Epithelial cell of proximal tubule (primary cell): Measurements from ENCODE around the gene TMEM154. TPM values are rescaled to one million over a fixed set of nuclear protein-coding genes. Genes with fewer than 3 reads are reported as not detected.

Source experiments
- DNase-seq: peaks from one replicate; pipeline ENCODE4 v3.0.0-alpha.2; 2011; ENCODE audit warnings: low read depth
- H3K4me3 ChIP-seq: 2 replicates; pipeline ENCODE4 v1.5.1; 2011; ENCODE audit warnings: low read depth, mild to moderate bottlenecking, low read length
- CTCF ChIP-seq: conservative IDR thresholded peaks from 2 replicates; pipeline ENCODE4 v1.5.1; 2012; ENCODE audit warnings: low read depth, mild to moderate bottlenecking, low read length
- total RNA-seq: library from RNA; depleted of rRNA; stranded (reverse); fragments of >200 nt; gene quantifications from 2 replicates; pipeline ENCODE4 v1.2.3, GENCODE V29; 2015

Gene TMEM154
- total RNA-seq, 1 donor from 2014 or later = 11.8 TPM

DNA sequence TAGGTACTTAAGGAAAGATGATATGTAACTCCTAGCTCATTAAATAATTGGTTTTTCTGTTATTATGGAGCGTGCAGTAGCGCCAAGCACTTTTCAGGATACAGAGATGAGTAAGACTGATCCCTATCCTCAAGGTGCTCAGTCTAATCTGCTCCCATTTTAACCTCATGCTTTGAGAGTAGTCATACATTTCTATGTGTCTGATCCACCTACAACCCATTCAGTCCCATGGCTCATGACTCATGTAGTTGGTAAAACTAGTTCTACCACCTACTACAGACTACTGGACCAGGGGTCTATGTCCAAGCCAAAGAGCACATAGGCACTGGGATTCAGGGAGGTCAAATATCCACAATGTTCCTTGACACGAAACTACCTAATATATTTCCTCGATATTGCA, 60.8 kb downstream of the TMEM154 start:
- no peak for TF ChIP-seq CTCF
- DNase-seq = no peak
- no peak overlapping the region for H3K4me3 ChIP-seq

DNA sequence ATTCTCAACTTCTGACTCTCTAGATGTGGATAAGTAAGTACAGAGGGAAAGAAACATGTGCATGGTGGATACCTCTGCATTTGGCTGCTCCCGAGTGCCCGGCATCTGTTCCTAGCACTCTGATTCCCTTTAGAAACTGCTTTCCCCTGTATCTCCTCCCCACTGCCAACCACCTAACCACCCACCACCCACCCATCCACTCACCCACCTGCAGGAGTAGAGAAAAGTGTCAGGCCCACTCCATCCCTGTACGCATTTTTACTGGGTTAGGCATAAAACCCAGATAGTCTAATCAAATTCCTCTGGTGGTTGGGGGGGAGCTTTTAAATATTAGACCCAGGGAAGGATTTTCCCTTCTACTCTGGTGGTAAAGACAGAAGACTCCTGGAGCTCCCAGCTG, 63.0 kb downstream of the TMEM154 start:
- no peak for TF ChIP-seq CTCF
- DNase-seq = no peak
- H3K4me3 ChIP-seq = no peak overlapping the region

- DNase-seq = no peak
- no peak for TF ChIP-seq CTCF
- H3K4me3 ChIP-seq = no peak overlapping the region
Observed at GRCh38 chr4:152613841-152614721, 65.7 kb downstream of the TMEM154 start.

- DNase-seq = no peak
- TF ChIP-seq CTCF = no peak
- H3K4me3 ChIP-seq = no peak overlapping the region
Observed at GRCh38 chr4:152613351-152613750, 66.4 kb downstream of the TMEM154 start.

DNA sequence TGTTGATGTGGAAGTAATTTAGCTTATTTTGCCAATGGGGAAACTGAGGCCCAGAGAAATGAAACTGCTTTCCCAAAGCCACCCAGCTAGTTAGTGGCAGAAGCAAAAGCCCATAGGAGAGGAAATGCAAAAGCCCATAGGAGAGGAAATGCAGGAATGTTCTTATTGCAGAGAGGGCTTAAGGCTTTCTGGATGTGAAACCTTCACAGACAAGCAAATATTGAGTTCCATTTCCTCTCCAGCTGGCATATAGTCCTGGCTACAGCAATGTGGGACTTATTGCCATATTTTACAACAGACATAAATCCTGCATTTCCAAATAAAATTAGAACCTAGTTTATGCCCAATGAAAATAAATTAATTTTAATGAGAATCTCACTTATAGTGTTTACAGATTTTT, 69.7 kb downstream of the TMEM154 start:
- H3K4me3 ChIP-seq = no peak overlapping the region
- no peak for DNase-seq

DNA sequence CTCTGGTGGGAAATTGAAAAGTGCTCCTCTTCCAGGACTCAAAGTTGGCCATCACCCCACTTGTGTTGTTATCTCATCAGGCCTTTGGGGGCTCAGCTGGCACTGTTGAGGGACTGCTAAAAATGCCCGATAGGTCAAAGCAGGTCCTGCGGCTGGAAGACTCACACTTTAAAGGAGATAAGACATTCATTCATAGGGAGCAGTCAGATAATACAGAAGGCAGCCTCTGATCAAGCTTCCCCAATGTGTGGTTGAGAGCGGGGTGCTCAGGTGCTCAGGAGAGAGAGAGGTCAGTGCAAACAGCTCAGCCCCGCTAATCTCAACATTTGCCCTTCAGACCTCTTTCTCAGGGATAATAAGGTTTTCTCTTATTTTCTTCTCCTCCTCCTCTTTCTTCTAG, 70.3 kb downstream of the TMEM154 start:
- no peak overlapping the region for H3K4me3 ChIP-seq
- no peak for TF ChIP-seq CTCF
- DNase-seq = no peak

More for the DNA sequence above, 69.7 kb downstream of the TMEM154 start:
- no peak for TF ChIP-seq CTCF

DNA sequence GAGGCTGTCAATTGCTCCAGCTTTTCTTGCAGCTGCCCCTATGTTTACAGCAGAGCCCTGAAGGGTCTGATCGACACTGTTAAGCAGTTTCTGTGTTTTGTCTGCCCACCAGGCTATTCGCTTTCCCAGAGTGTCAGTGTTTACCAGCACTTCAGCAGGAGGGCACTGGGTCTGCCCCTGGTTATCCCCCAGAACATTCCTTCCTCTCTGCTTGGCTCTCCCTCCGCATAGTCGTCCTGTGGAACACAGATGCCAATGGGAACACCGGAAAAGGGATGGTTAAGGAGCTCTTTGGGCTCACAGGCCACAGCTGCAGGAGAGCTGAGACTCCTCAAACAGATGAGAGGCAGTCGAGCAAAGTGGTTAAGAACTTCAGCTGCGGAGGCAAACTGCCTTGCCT, 72.6 kb downstream of the TMEM154 start:
- no peak for TF ChIP-seq CTCF

More for the DNA sequence above, 72.6 kb downstream of the TMEM154 start:
- H3K4me3 ChIP-seq = no peak overlapping the region
- DNase-seq = no peak
